Small intestine (tissue), 7 donors: ENCODE data around the gene VAT1L. TPM values are rescaled to one million over a fixed set of nuclear protein-coding genes. Genes with fewer than 3 reads are reported as not detected.

Source experiments
- DNase-seq, 2 donors: peaks; one replicate each; pipeline versions ENCODE4 v3.0.0 to v3.0.0-alpha.2; 2013
- FAIRE-seq: peaks from 2 replicates; lab custom pipeline; 2012; peaks lifted over from hg19 to GRCh38; lab: Jason Lieb, UNC
- H3K27ac ChIP-seq, 3 donors: one replicate each; pipeline ENCODE4 v1.5.1; 2013; ENCODE audit warnings: low read length in 2 of 3, mild to moderate bottlenecking in 2 of 3, control low read depth in 1 of 3, inconsistent platforms in 1 of 3, low read depth in 1 of 3, moderate library complexity in 1 of 3
- H3K27me3 ChIP-seq, 3 donors: one replicate each; pipeline ENCODE4 v1.6.1; 2013; ENCODE audit warnings: low read length in 3 of 3, inconsistent platforms in 1 of 3; ENCODE audit not compliant: control insufficient read depth in 3 of 3, insufficient read depth in 3 of 3
- H3K36me3 ChIP-seq, 3 donors: one replicate each; pipeline ENCODE4 v1.6.1; 2013; ENCODE audit warnings: low read length in 3 of 3, inconsistent platforms in 1 of 3, low read depth in 1 of 3, mild to moderate bottlenecking in 1 of 3, moderate library complexity in 1 of 3; ENCODE audit not compliant: control insufficient read depth in 3 of 3, insufficient read depth in 2 of 3
- H3K4me1 ChIP-seq, 3 donors: one replicate each; pipeline ENCODE4 v1.6.1; 2013; ENCODE audit warnings: low read length in 2 of 3, inconsistent platforms in 1 of 3, low read depth in 1 of 3, mild to moderate bottlenecking in 1 of 3, moderate library complexity in 1 of 3; ENCODE audit not compliant: control insufficient read depth in 3 of 3, insufficient read depth in 2 of 3
- H3K4me3 ChIP-seq, 3 donors: one replicate each; pipeline ENCODE4 v1.5.1; 2013; ENCODE audit warnings: low read length in 3 of 3, control low read depth in 1 of 3, inconsistent platforms in 1 of 3, low read depth in 1 of 3, mild to moderate bottlenecking in 1 of 3, moderate library complexity in 1 of 3
- H3K9me3 ChIP-seq, 2 donors: one replicate each; pipeline ENCODE4 v1.6.1; 2013; ENCODE audit warnings: low read depth in 1 of 2, low read length in 1 of 2; ENCODE audit not compliant: control insufficient read depth in 2 of 2, insufficient read depth in 1 of 2
- WGBS, 3 donors: extraction: QIAGEN DNeasy Blood & Tissue Kit; methylation state at CpG; one replicate each; pipeline ENCODE4 v1.1.7; 2013; 5-methylcytosine and 5-hydroxymethylcytosine counted together
- polyA plus RNA-seq, 4 donors: library from polyadenylated mRNA; stranded (reverse) in 3 of 4; unstranded in 1 of 4; fragments of 200-250 nt in 3 of 4; fragments of 120-200 nt in 1 of 4; gene quantifications; one replicate each; pipeline versions ENCODE4 v1.2.1 to v1.2.3, GENCODE V29; 2013
- donor health status: healthy with polysubstance abuse.
- donor health status: control.
- donor health status: control.
- donor health status: Bipolar disorder and iron deficiency.
- donor health status: healthy.

VAT1L gene
- polyA plus RNA-seq, 4 donors: 0.22 to 3.5 (median 1.6) TPM

DNA sequence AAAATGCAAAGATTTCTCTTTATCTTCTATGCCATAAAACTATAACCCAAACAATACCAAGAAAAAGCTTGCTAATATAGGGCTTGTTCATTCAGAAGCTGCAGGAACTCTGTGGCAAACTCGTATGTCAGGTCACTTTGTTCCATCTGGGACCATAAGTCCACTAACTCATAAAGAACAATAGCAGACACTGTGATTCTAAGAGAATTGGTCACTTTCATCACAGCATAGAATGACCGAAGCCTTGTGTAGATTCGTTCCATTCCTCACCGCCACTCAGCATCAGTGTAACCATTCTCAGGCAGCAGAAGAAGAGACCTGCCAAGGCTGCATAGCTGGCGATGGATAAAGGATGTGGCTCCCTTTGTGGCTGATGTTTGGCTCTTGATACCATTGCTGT is 30.3 kb upstream of the VAT1L start:
- no peak for FAIRE-seq

DNA sequence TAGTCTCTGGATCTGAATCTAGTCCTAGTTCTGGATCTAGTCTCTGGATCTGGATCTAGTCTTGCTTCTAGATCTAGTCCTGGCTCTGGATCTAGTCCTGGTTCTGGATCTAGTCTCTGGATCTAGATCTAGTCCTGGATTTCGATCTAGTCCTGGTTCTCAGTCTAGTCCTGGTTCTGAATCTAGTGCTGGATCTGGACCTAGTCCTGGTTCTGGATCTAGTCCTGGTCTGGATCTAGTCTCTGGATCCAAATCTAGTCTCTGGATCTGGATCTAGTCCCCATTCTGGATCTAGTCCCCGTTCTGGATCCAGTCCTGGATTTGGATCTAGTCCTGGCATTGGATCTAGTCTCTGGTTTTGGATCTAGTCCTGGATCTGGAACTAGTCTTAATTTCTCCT is 29.9 kb upstream of the VAT1L start:
- no peak overlapping the region for H3K4me3 ChIP-seq
- FAIRE-seq (no peak), DNase-seq (no peak)
- H3K27ac ChIP-seq: no peak overlapping the region
- no peaks in the 10 kb centered on the region for H3K4me1 ChIP-seq
- no peaks in the 10 kb centered on the region for H3K36me3 ChIP-seq
- 61 to 87% (median 72%) methylated on average over 2 of the region's 2 CpGs for WGBS, 3 donors
- no peaks in the 10 kb centered on the region for H3K9me3 ChIP-seq
- H3K27me3 ChIP-seq: no peaks in the 10 kb centered on the region

More for the DNA sequence above, 30.3 kb upstream of the VAT1L start:
- Histone ChIP-seq H3K4me3 (no peak overlapping the region), H3K27me3 (no peaks in the 10 kb centered on the region), H3K9me3 (no peaks in the 10 kb centered on the region), H3K27ac (no peak overlapping the region), H3K4me1 (no peaks in the 10 kb centered on the region), H3K36me3 (no peaks in the 10 kb centered on the region)
- DNase-seq: no peak
- WGBS, 3 donors: 76 to 80% (median 80%) methylated on average over 5 of the region's 5 CpGs

DNA sequence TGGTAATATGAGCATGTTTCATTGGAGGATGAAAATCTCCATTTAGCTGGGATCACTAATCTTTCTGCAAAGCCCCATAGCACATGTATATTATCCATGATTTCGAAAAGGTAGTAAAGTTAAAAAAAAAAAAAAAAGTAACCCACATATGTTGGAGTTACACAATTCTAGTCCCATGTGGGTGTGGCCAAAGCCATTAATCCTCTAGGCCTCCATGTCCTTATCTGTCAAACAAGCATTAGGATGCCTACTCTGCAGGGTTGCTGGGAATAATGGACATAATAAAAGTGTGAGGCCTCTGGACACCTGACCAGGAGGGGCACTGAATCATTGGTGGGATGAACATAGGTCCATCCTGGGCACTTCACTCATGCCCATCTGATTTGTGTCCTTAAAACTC is 29.2 kb upstream of the VAT1L start:
- no peaks in the 10 kb centered on the region for H3K9me3 ChIP-seq
- peak in 1 of 2 donors; percentile 45 for DNase-seq
- FAIRE-seq: no peak
- H3K4me3 ChIP-seq: no peak overlapping the region
- no peaks in the 10 kb centered on the region for H3K36me3 ChIP-seq
- H3K27me3 ChIP-seq: no peaks in the 10 kb centered on the region
- no peak overlapping the region for H3K27ac ChIP-seq
- WGBS, 3 donors: 46 to 71% (median 56%) methylated on average over 1 of the region's 1 CpG
- no peaks in the 10 kb centered on the region for H3K4me1 ChIP-seq

DNA sequence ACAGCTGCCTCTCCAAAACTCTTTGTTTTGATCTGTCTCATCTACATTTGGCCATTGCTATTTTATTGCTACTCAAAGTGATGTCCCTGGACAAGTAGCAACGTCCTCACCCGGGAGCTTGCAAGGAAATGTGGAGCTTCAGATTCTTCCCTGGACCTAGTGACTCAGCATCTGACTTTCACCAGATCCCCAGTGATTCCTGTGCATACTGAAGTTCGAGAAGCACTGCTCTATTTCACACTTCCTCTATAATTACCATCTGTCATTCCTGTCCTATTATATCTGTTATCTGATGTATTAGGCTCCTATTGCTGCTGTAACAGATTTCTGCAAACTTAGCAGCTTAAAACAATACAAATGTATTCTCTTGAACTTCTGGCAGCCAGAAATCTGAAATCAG is 28.5 kb upstream of the VAT1L start:
- FAIRE-seq (no peak), DNase-seq (no peak)
- Histone ChIP-seq H3K36me3 (no peaks in the 10 kb centered on the region), H3K9me3 (no peaks in the 10 kb centered on the region), H3K4me3 (no peak overlapping the region), H3K4me1 (no peaks in the 10 kb centered on the region), H3K27me3 (no peaks in the 10 kb centered on the region), H3K27ac (no peak overlapping the region)
- 51 to 54% (median 52%) methylated on average over 3 of the region's 3 CpGs for WGBS, 3 donors

DNA sequence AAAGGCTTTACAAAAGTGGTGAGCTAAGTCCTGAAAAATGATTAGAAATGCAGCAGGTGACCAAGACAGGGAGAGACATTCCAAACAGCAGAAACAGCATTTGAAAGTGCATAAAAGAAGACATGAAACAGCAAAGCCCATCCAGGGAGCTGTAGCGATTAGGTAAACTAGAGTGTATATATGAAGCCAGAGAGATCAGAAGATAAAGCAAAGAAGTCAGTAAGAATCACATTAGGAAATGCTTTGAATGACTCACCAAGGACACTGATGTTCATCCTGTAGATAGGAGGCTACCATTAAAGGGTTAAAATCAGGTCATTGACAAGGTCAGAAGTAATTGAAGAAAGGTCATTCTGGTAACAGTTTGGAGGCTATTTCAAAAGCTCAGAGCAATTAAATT is 27.6 kb upstream of the VAT1L start:
- no peak for FAIRE-seq
- no peak overlapping the region for H3K27ac ChIP-seq
- no peaks in the 10 kb centered on the region for H3K9me3 ChIP-seq
- DNase-seq: no peak
- 73 to 78% (median 73%) methylated on average over 1 of the region's 1 CpG for WGBS, 3 donors
- H3K4me1 ChIP-seq: no peaks in the 10 kb centered on the region
- no peaks in the 10 kb centered on the region for H3K36me3 ChIP-seq
- H3K27me3 ChIP-seq: no peaks in the 10 kb centered on the region
- H3K4me3 ChIP-seq: no peak overlapping the region

DNA sequence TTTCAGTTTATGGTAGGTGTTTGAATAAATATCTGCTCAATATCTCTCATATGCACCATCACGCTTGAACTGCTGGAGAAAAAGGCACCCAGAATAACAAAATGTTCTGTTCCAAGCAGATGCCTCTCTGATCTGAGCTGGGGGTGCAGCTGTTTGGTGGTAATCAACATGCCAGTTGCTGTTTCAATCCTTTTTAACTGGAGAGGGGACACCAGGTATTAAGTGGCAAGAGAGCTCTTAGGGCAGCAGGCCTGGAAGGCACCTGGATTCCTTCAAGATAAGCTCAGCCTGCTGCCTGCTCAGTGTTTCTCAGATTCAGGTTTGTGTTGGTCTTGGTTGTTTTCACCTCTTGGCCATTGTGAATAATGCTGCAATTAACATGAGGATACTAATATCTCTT is 27.2 kb upstream of the VAT1L start:
- DNase-seq (no peak), FAIRE-seq (no peak)
- WGBS, 3 donors: 63 to 87% (median 70%) methylated on average over 1 of the region's 1 CpG
- no peaks in the 10 kb centered on the region for H3K9me3 ChIP-seq
- no peaks in the 10 kb centered on the region for H3K27me3 ChIP-seq
- no peak overlapping the region for H3K27ac ChIP-seq
- H3K36me3 ChIP-seq: no peaks in the 10 kb centered on the region
- no peaks in the 10 kb centered on the region for H3K4me1 ChIP-seq
- H3K4me3 ChIP-seq: no peak overlapping the region

DNA sequence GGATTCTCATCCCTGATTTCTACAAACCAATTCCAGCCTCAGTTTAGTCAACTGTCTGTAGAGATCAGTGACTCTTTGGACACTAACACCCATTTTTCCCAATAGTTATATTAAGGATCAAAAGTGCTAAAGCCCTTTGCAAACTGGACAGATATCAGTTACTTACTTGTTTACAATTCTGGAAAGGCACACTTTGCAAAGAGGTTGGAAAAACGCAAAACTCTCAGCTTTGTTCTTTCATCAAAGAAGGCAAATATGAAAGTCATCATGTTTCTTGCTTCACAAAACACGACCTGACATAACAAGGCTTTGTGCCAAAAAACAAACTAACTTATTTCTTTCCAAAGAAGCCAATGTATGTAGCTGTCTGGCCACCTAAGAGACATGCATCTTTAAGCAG is 26.1 kb upstream of the VAT1L start:
- Histone ChIP-seq H3K27ac (no peak overlapping the region), H3K36me3 (no peaks in the 10 kb centered on the region), H3K27me3 (no peaks in the 10 kb centered on the region), H3K4me3 (no peak overlapping the region), H3K4me1 (no peaks in the 10 kb centered on the region), H3K9me3 (no peaks in the 10 kb centered on the region)
- DNase-seq (no peak), FAIRE-seq (no peak)
- 31 to 53% (median 38%) methylated on average over 2 of the region's 2 CpGs for WGBS, 3 donors

DNA sequence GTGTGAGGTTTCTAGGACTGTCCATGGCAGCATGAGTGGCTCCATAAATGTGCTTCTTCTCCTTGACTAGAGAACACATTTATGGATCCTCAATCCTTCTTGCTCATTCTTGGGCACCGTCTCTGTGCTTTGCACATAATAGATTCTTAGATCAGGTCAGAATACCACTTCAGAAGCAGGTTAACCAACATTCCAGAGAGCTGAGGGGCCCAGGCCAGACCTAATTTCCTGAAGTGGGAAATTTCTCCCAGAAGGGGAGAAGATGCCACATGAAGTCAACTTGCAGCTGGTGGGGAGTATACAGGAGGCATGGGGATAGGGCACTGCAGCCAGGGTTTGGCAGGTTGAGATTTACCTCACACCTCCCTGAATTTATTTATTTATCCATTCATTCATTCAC is 24.4 kb upstream of the VAT1L start:
- WGBS, 3 donors: 67 to 93% (median 92%) methylated on average over 1 of the region's 1 CpG

DNA sequence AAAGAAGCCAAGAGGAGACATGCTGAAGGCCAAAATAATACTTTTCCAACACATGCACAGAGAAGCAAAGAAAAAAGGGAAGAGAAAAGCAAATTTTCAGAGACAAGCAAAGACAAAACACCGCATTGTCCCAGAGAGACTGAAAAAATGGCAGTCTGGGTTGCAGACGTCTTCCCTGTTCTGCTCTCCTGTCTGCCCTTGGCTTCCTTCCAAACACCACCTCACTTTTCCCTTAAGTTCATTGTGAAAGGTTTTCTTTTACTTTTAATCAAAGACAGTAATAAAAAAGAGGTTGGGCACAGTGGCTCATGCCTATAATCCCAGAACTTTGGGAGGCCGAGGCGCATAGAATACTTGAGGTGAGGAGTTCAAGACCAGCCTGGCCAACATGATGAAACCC is 21.2 kb upstream of the VAT1L start:
- no peaks in the 10 kb centered on the region for H3K27me3 ChIP-seq
- WGBS, 3 donors: 56 to 66% (median 61%) methylated on average over 4 of the region's 4 CpGs
- no peaks in the 10 kb centered on the region for H3K36me3 ChIP-seq
- no peaks in the 10 kb centered on the region for H3K9me3 ChIP-seq
- H3K27ac ChIP-seq: no peak overlapping the region
- no peaks in the 10 kb centered on the region for H3K4me1 ChIP-seq
- DNase-seq (no peak), FAIRE-seq (no peak)
- H3K4me3 ChIP-seq: no peak overlapping the region

More for the DNA sequence above, 24.4 kb upstream of the VAT1L start:
- no peak for FAIRE-seq
- no peak for DNase-seq
- Histone ChIP-seq H3K27ac (no peak overlapping the region), H3K4me3 (no peak overlapping the region), H3K27me3 (no peaks in the 10 kb centered on the region), H3K9me3 (no peaks in the 10 kb centered on the region), H3K36me3 (no peaks in the 10 kb centered on the region), H3K4me1 (no peaks in the 10 kb centered on the region)
